Subcutaneous adipose tissue (tissue), 4 donors: ENCODE data around the gene THSD7A. TPM values are rescaled to one million over a fixed set of nuclear protein-coding genes. Genes with fewer than 3 reads are reported as not detected.

ENCODE experiments used
- CTCF ChIP-seq: fragments of 450-650 bp; IDR thresholded peaks from one replicate; pipeline ENCODE4 v1.5.1; 2016; ENCODE audit warnings: low read depth, mild to moderate bottlenecking, control low read depth, antibody characterized with exemption, moderate library complexity
- total RNA-seq, 4 donors: library from RNA; depleted of rRNA; stranded (reverse); fragments of >200 nt; gene quantifications; one replicate each; pipeline ENCODE4 v1.1.0, GENCODE V29; 2016

THSD7A gene
- total RNA-seq, 4 donors from 2014 or later = 2.0 to 11.1 (median 7.4) TPM

GRCh38 chr7:11751315-11751714 lies 80.7 kb downstream of the THSD7A start:
- TF ChIP-seq CTCF = no peak

- no peak for TF ChIP-seq CTCF
These were observed 81.8 kb downstream of the THSD7A start for GRCh38 chr7:11750191-11750590.

GRCh38 chr7:11749629-11750028 lies 82.4 kb downstream of the THSD7A start:
- TF ChIP-seq CTCF = no peak

- TF ChIP-seq CTCF = no peak
These were observed 83.1 kb downstream of the THSD7A start for GRCh38 chr7:11748884-11749283.

- TF ChIP-seq CTCF = no peak
These were observed 84.1 kb downstream of the THSD7A start for GRCh38 chr7:11747715-11748485.

- no peak for TF ChIP-seq CTCF
These were observed 85.4 kb downstream of the THSD7A start for GRCh38 chr7:11746591-11746990.

- TF ChIP-seq CTCF = no peak
These were observed 88.5 kb downstream of the THSD7A start for GRCh38 chr7:11743548-11743947.
